DMS114 treated with DMSO at 0.1 percent for 48 hours (cell line): ENCODE results near the gene CSMD2.
"Not testable (repeated sequence)": the region's sequence is repeated elsewhere in the genome, so short reads cannot be mapped to it uniquely, and the experiment has no call there.

ENCODE experiments used
- DNase-seq: peaks from one replicate; lab custom pipeline; 2025; ENCODE audit not compliant: unreplicated experiment; lab: John Stamatoyannopoulos, UW

Gene CSMD2

DNA sequence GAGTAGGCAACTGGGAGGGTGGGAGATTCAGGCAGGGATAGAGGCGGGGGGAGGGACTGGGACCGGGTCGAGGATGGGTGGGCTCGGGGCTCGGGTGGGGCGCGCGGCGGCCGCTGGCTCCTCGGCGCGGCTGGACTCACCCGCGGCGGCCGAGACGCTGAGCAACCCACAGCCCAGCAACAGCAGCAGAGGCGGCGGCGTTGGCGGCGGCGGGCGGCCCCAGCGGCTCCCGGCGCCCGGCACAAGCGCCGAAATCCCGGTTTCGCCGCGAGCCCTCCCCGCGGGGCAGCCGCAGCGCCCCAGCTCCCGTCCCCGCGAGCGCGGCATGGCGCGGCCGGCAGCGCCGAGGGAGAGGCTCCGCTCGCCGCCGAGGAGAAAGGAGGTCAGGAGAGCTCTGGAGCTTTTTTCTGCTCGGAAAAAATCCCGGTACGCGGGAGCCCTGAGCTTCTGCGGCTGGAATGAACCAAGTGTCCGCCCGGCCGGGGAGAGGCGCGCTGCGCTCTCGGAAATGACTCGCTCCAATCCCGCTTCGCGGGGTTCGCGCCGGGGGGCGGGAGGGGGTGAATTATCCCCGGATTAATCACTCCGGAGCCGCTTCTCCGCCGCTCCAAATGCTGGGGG lies at the start of gene CSMD2:
TSS of gene CSMD2 (minus strand) at position 460 of the 621 bp plus-strand sequence. CDS start at position 327, 133 bp downstream.
- no peak for DNase-seq

DNA sequence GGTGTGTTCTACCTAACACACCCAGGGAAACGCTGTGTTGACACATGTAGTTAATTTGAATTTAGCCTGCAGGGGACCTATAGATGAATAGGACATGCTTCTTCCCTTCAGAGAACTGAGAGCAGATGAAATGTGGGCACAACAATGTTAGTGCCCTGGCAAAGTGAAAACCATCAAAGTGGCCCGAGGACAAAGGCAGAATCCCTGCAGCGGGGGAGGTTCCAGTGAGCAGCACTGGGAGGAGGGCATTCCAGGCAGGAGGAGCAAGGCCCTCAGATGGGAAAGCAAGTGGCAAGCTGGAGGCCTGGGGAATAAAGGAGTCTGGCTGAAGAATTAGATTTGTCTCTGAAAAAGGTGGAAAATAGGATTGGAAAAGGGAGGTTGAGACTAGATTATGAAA lies 48.9 kb upstream of the CSMD2 start:
- DNase-seq: no peak

DNA sequence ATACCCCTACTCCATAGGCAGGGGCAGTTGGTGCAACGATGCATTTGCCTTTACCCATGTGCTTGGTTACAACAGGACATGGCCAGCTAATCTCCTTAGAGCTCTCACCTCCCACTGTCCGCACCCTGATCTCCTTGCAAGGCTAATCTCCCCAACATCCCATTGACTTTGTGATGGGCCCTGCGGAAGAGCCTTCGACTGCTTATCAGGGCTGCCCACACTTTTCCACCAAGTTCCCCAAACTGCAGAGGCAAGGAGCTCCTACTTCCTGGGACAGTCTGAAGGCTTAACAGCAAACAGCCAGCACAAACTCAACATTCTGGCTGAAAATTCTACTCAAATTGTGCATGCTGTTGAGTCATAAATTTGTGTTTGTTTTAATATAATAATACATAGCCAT lies 47.6 kb upstream of the CSMD2 start:
- DNase-seq: no peak

DNA sequence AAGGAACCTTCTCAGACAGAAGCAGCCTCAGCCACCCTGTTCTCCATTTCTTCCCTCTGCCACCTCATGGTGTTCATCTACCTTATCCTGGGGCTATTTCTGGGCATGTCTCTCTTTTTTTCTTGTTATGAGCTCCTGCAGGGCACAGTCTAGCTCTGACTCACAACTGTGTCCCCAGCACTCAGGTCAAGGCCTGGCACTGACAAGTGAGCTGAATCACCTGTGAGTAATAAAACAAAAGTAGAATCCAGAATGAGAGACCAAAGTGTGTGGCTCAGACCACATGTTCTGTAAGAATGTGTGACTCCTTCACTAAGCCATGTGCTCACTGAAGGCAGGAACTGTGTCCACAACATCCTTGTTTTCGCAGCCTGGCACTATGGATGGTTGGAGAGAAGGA lies 34.9 kb upstream of the CSMD2 start:
- DNase-seq: no peak

DNA sequence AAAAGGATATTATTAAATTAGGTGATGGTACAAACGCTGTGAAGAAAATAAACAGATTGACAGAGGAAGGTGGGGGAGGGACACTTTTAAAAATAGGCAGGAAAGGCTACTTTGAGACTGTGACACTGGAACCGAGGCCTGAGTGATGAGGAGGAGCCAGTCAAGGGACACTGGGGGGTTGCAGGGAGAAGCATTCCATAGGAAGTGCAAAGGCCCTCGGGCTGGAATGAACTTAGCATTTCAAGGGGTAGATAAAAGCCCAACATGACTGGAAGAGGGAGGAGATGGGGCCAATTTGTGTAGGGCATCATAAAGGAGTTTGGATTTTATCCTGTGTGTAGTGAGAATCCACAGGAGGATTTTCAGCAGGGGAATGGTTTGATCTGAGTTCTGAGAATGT lies 27.6 kb upstream of the CSMD2 start:
- DNase-seq: no peak

DNA sequence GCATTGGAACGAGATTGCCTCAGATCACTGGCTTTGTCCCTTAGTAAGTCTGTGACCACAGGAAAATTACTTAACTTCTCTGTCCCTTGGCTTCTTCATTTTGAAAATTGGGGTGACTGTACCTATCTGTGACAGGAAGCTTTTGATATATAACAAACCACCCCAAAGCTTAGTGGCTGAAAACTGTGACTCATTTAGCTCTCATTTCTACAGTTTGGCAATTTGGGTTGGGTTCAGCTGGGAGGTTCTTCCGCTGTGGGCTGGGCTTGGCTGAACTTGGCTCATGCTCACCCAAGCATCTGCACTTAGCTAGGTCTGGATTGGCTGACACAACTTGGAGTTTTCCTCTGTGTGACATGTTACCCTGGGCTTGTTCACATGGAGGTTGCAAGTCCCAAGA lies 25.7 kb upstream of the CSMD2 start:
- no peak for DNase-seq

DNA sequence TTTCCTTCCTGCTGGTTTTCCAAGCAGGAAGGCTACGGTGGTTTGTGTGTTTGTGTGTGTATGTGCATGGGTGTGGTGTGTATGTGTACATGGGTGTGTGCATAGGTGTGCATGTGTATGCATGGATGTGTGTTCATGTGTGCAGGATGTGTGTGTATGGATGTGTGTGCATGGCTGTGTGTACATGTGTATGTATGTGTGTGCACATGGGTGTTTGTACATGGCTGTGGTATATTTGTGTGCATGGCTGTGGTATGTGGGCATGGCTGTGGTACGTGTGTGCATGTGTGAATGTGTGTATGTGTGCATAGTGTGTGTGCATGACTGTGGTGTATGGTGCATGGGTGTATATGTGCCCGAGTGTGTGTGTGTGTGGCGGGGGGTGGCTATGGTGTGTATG lies 24.0 kb upstream of the CSMD2 start:
- no peak for DNase-seq

DNA sequence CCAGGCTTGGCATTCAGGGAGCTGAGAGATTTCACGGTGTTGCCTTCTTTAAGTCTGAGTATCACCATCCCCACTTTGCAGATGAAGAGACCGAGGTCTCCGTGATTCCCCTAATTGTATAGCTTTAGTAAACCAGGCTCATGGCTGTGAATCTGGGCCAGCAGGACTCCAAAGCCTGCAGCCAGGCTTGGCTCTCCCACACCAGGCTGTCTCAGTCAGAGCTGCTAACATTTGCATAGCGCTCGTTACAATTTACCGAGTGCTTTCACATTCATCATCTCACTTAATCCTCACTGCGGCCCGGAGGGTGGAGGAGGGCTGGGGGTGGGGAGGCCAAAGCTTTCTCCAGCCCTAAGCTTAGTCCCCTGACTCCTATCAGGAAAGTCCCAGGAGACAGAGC lies 23.4 kb upstream of the CSMD2 start:
- no peak for DNase-seq

DNA sequence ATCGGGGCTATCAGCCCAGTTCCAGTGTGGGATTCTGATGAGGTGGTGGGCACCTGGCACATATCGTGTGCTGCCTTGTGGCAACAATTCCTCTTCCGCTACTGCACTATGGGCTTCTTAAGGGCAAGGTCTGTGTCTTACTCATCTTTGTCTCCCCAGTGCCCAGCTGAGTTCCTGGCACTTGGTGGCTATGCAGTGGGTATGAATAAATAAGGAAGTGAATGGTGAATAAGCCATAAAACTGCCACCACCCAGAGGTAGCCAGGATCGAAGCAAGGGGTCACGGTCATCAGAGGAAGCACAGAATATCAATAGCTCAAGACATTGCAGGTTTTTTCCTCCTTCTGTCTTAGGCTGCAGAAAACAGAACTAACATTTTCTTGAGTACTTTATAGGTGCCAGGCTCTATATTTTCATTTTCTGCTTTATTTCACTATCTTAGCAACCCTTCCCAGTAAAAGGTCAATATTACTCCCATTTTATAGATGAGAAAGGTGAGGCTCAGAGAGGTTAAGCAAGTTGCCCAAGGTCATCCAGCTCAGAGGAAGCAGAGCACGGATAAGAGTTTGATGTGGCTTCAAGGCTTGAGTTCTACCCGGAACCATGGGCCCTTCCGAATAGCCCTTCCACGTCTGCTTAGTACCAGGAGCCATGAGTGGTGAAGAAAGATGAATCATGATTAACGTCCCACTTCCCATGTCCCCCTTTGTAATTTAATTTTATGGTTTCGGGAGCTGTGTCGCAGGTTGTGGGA lies 21.9 kb upstream of the CSMD2 start:
- DNase-seq: no peak

DNA sequence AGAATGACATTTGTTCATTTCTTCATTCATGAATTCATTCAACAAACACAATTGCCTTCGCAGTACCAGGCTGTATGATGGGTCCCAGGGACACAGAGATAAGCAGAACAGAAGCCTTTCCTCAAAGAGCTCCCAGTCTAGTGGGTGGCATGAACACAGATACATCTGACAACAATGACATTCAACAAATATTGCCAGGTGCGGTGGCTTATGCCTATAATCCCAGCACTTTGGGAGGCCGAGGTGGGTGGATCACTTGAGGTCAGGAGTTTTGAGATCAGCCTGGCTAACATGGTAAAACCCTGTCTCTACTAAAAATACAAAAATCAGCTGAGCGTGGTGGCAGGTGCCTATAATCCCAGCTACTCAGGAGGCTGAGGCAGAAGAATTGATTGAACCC lies 18.4 kb upstream of the CSMD2 start:
- not testable (repeated sequence) for DNase-seq

DNA sequence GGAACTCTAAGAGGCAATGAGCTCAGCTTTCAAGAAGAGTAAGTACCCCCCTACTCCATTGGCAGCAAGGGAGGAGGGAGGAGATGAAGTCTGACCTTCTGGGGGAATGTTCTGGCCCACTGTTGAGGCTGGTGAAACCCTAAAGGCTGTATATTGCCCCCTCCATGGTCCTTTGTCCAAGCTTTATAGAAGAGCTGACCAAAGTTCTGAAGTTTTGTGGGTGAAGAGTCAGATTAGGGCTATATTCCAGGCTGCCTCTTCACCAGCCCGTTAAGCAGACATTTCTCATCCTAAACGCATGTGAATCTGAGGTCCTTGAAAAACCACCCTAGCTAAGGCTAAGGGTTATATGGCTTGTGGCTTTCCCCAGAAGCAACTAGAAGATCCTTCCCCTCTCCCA lies 13.0 kb upstream of the CSMD2 start:
- DNase-seq: no peak

DNA sequence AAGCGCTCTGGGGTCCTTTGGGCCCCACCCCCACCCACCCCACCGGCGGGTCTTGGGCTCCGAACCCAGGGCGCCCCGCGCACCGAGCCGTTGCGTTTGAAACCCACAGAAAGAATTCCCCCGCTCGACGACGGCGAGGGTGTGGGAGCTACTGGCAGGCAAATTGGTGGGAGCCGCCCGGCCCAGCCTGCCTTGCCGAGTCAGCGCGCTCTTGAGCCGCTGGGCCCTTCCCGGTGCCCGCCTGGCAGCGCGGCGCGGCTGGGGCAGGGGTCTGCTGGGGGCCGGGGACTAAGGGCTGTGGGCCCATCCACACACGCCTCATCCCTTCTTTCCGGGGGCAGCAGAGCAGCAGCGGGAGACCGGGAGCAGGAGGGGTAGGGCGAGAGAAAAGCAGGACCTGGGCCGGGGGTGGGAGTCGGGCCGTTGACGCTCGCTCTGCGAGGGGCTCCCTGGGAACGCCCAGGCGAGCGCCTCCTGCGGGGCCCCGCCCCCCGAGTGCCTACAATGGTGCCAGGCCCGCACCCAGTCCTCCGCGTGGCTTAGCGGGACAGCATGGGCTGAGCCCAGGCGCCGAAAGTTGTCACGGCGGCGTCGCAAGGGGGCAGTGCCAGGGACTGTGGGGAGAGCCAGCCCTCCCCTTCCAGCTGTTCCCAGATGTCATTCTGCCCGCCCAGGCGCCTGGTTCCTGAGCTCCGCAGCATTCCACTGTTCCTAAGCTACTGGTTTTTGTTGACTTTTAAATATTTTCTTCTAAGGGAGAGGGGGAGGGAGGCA lies 12.0 kb upstream of the CSMD2 start, which contains the start of gene C1orf94:
TSS of gene C1orf94 (plus strand) at position 78 of the 774 bp plus-strand sequence. CDS start 883 bp downstream, outside the sequence.
- DNase-seq: no peak

DNA sequence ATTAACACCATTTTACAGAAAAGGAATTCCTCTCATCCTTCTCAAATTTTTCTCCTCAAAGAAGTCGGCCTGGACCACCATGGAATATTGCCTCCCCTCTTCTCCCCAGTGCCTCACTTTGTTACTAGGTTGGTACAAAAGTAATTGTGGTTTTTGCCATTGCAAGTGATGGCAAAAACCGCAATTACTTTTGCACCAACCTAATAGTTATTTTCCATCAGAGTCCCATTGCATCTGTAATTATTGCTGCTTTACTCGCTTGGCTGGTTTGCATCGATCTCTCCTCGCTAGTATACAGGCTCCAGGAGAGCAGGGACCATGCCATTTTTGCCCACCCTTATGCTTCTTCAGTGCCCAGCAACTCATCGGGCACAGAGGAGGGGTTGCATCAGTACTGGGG lies 10.7 kb upstream of the CSMD2 start:
- DNase-seq: no peak

DNA sequence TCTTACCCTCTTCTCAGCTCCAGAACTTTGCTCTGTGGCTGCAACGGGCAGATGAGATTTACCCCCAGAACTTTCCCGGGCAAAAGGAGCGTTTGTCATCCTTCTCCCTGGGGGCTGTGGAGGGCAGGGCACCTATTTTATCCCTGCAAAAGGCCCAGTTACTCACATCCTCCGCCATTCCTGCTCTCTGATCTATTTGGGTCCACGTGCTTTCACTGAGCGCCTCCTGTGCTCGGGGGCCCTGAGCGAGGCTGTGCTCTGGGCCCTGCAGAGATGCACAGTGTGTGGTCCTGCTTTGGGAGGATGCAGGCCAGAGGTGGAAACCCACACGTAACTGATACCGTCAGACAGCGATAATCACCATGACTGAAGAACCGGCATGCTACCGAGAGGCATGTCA lies 2.4 kb upstream of the CSMD2 start:
- no peak for DNase-seq

DNA sequence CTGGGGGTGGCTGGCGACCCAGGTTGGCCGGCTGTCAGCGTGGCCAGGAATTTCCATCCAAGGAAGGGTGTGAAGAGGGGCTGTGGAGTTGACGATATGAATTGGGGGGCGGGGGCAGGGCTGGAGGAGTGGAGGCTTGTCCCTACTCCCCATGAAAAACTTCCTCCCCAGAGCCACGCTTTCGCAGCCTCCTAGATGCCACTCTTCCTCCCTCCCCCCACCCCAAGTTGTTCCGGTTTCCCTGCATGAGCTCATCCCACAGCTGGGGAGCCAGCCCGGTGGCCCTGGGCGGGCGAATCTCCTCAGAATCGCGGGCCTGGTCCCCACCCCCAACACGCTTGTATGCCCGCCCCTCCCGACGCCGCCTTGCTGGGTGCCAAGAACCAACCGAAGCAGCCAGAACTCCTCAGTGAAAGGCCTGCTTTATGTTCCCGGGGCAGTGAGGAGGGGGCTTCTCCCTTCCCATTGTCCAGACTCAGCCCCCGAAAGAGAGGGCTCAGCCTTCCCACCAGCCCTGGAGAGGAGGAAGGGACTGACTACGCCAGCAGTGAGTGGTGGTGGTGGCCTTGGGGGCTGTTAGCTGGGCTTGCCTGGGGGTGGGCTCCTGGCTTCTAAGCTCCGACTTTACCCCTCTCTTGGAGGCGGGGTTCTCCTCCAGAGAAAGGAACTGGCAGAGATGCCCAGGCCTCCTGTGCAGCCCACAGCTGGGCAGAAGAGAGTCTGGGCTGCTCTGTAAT lies 1.8 kb upstream of the CSMD2 start:
- no peak for DNase-seq

DNA sequence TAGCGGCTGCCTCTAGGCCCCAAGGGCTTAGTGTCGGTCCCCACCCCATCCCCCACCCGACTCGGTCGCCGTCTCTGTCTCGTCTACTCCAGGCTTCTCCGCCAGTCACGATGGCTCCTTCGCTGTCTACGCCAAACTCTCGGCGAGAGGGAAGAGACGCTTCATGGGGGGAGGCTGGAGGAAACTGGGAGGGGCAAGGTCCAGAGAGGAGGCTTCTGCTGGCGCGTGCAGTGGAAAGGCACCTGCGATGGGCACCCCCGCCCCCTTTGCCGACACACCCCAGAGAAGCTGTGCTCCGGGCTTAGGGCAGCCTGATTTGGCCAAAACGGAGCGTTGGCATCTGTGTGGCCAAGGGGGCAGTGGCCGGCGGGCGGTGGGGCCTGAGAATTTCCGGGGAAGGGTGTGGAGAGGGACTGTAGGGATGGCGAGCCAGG lies 1.2 kb upstream of the CSMD2 start:
- DNase-seq: no peak

DNA sequence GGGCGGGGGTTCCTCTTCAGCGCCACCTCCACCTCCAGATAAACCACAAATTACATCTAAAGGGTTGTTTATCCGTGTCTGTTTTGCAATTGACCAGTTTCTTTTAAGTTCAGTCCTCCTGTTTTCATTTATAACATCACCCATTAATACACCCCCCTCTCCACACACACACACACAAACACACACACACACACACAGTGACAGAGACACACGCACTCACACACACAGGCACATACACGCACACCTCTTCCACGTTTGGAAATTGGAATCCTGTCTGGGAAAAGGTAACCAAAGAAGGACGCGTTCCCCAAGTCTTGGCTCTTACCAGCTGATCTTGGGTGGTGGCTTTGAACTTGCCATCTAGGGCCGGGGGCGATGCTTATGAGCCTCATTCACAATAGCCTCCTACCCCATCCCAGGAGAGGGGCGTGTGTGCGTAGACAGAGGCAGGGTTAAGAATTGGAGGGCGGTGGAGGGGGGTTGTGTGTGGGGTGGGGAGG lies 442 bp upstream of the CSMD2 start:
- DNase-seq: no peak

DNA sequence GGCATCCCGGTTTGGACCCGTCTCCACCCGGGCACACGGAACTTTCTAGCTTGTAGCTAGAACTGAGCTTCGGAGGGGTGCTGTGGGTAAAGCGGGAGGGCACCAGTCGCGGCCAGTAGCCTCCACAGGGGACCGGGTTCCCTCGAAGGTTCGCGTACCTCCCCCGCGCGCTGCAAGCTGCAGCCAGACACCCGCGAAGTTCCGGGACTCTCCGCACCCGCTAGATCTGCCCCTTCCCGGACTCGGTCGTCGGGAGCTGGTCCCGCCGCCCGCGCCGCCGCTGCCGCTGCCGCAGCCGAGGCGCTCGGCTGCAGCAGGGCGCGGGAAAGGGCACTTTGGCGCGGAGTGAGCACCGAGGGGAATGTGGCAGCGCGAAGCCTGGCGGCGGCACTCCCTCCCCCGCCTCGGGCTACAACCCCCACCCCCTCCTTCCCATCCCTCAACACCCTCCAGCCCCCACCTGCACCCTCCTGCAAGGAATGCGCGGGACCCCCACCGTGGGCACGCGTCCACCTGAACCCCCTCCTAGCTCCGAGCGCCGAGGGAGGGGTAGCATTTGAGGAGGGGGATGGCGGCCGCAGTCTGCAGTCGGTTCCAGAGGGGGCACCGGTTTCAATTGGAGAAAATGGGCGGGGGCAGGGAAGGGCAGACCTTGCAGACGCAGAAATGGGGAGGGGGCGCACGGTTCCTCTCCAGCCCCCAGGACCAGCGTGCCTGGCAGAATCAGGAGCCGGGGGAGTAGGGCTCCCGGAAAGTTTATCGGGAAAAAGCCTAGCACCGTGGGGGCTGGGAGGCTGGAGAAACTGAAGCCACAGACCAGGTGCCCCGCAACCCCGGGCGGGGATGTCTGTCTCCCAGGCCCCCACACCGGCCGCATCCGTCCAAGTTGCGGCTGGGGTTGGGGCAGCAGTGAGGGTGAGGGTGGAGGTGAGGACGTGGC lies 968 bp downstream of the CSMD2 start:
- no peak for DNase-seq

DNA sequence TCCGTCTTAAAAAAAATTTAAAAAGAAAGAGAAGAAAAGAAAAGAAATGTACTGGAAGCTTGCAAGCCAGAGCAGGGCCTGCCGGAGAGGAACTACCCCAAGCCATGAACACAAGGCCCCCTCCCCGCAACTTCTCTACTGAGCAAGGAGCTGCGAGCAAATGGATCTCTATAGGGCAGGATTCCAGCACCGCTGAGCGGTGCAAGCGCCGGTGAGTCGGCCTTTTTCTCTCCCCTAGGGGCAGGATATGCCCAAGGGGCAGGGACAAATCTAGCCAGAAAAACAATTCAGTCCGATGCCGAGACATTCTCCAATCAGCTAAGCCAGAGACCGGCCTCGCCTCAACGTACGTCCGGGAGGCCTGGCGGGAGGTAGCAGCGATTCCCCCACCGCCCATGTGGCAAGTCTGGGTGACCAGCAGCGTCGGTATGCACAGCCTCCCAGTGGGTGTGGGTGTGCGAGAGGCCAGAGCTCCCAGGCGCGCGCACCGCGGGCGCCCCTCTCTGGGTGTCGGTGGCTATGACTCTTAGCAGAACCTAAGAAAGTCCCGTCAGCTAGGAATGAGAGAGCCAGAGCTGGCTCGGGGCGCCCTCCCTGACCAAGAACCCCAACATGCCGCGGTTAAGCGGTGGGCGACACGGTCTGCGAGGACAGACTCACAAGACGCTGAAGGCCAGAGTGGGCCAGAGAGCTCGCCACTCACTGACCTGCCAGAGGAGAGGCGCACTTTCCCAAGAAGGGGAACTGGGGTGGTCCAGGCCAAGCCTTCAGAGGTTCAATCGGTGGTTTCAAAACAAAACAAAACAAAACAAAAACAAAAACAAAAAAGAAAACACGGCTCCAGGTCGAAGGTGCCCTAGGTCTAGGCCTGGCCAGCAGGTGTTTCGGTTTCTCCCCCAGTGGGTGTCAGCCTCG lies 1.9 kb downstream of the CSMD2 start:
- DNase-seq: peak; percentile 65
